Karpas-422 (cell line): ENCODE data around the gene ACCSL. TPM values are rescaled to one million over a fixed set of nuclear protein-coding genes. Genes with fewer than 3 reads are reported as not detected.

Experiments
- DNase-seq: peaks from one replicate; pipeline ENCODE4 v3.0.0-alpha.2; 2015
- H2AFZ ChIP-seq: fragments of 200-600 bp; sonication (generic); 2 replicates; pipeline ENCODE4 v1.6.1; 2014; ENCODE audit warnings: antibody characterized with exemption, low read length, mixed read lengths
- H3K27ac ChIP-seq: fragments of 200-600 bp; sonication (generic); 2 replicates; pipeline ENCODE4 v1.5.1; 2014; ENCODE audit warnings: mild to moderate bottlenecking, low read length, moderate library complexity
- H3K27me3 ChIP-seq: fragments of 200-600 bp; sonication (generic); 2 replicates; pipeline ENCODE4 v1.6.1; 2014; ENCODE audit warnings: low read length, mixed read lengths
- H3K36me3 ChIP-seq: fragments of 200-600 bp; sonication (generic); 2 replicates; pipeline ENCODE4 v1.6.1; 2014; ENCODE audit warnings: low read length, mixed read lengths; ENCODE audit not compliant: insufficient read depth
- H3K4me1 ChIP-seq: fragments of 200-600 bp; sonication (generic); 2 replicates; pipeline ENCODE4 v1.6.1; 2014; ENCODE audit warnings: mild to moderate bottlenecking, low read length, mixed read lengths
- H3K4me2 ChIP-seq: fragments of 200-600 bp; sonication (generic); 2 replicates; pipeline ENCODE4 v1.6.1; 2014; ENCODE audit warnings: low read length, low read depth, mild to moderate bottlenecking; ENCODE audit not compliant: poor library complexity, severe bottlenecking
- H3K4me3 ChIP-seq: fragments of 200-600 bp; sonication (generic); 2 replicates; pipeline ENCODE4 v1.5.1; 2014; ENCODE audit warnings: mild to moderate bottlenecking, antibody characterized with exemption, low read length, mixed read lengths
- H3K79me2 ChIP-seq: fragments of 200-600 bp; sonication (generic); 2 replicates; pipeline ENCODE4 v1.6.1; 2014; ENCODE audit warnings: mild to moderate bottlenecking, low read length, mixed read lengths
- H3K9ac ChIP-seq: fragments of 200-600 bp; sonication (generic); 2 replicates; pipeline ENCODE4 v1.6.0; 2014; ENCODE audit warnings: low read length
- H3K9me2 ChIP-seq: fragments of 200-600 bp; sonication (generic), shearing (Covaris generic); replicated peaks from 2 replicates; pipeline ENCODE4 v1.6.0; 2014; ENCODE audit warnings: mild to moderate bottlenecking, low read length, moderate library complexity; ENCODE audit not compliant: insufficient read depth
- H3K9me3 ChIP-seq: fragments of 300-700, 200-600 bp; sonication (generic); 2 replicates; pipeline ENCODE4 v1.6.1; 2014; ENCODE audit warnings: low read length, mixed read lengths
- H4K20me1 ChIP-seq: fragments of 200-600 bp; sonication (generic); 2 replicates; pipeline ENCODE4 v1.6.1; 2014; ENCODE audit warnings: mild to moderate bottlenecking, antibody characterized with exemption, low read length, low read depth; ENCODE audit not compliant: insufficient read depth
- total RNA-seq: library from RNA; depleted of rRNA; stranded (reverse); fragments of >200 nt; shearing (Covaris generic); gene quantifications from 2 replicates; pipeline ENCODE4 v1.2.3, GENCODE V29; 2014; ENCODE audit warnings: low replicate concordance

The ACCSL gene
- total RNA-seq, 1 experiment from 2014 or later = not detected

DNA sequence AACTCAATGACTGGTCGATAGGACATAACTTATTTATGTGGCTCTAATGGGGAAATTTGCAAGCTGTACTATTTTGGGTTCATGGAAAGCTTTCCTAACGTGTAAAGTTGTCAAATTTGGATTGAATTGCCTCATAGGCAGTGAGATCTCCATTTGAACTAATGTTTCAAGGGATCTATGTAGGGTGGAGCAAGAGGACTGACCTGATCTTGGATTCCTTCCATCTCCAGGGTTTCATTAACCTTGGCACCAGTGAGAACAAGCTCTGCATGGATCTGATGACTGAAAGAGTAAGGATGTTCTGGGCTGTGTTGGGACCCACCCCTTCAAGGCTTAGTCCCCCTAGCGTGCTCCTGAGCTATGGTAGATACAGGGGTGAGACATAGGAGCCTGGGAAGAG lies 2.1 kb downstream of the ACCSL start:
- Histone ChIP-seq H3K9me3 (no peaks in the 10 kb centered on the region), H4K20me1 (no peaks in the 10 kb centered on the region), H3K27me3 (no peaks in the 10 kb centered on the region), H3K79me2 (no peaks in the 10 kb centered on the region), H3K4me3 (no peak overlapping the region), H3K36me3 (no peaks in the 10 kb centered on the region), H3K27ac (no peak overlapping the region), H3K9me2 (no peaks in the 10 kb centered on the region; the same call in 1 of the 2 replicates), H3K4me1 (no peaks in the 10 kb centered on the region), H3K4me2 (no peak overlapping the region), H3K9ac (no peak overlapping the region), H2AFZ (no peak overlapping the region)
- DNase-seq = no peak

DNA sequence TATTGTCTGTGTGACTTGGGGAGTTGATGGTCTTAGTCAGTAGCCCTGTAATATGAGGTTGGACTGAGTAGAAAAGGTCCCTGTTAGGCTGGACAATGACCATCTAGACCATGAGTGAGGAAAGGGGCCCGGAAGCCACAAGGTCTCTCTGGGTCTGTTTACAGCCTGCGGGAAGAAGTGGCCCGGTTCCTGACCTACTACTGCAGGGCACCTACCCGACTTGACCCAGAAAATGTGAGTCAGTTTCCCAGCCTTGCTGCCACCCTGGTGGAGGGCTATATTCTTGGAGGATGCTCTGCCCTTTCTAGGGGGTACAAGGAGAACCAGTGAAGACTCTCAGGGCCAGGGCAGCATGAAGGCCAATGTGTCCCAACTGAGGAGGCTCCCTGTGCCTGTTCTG lies 3.4 kb downstream of the ACCSL start:
- H3K79me2 ChIP-seq = no peaks in the 10 kb centered on the region
- H3K4me2 ChIP-seq = no peak overlapping the region

DNA sequence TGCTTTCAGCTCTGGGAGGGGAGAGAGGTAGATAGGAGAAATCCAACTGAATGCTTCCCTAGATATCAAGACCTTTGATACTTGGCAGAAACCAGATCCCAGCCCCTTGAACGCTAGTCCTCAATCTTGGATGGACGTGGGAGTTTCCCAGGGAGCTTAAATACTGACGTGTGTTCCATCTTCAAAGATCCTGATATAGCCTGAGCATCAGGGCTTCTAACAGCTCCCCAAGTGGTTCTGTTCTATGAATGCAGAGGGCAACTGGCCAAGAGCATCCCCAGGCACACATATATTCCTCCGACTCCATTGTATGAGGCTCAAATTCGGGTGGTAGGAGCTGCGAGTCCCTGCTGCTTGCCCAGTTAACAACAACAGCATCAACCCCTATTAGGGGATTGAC lies 9.6 kb downstream of the ACCSL start:
- H3K79me2 ChIP-seq = no peaks in the 10 kb centered on the region
- H3K27ac ChIP-seq = no peak overlapping the region
- H3K9me3 ChIP-seq = no peaks in the 10 kb centered on the region
- H2AFZ ChIP-seq = no peak overlapping the region
- DNase-seq = no peak
- no peaks in the 10 kb centered on the region for H3K4me1 ChIP-seq
- H3K4me3 ChIP-seq = no peak overlapping the region
- H3K4me2 ChIP-seq = no peak overlapping the region
- H3K9me2 ChIP-seq = no peaks in the 10 kb centered on the region
- H3K36me3 ChIP-seq = no peaks in the 10 kb centered on the region
- no peak overlapping the region for H3K9ac ChIP-seq
- H3K27me3 ChIP-seq = no peaks in the 10 kb centered on the region
- no peaks in the 10 kb centered on the region for H4K20me1 ChIP-seq

More for the DNA sequence above, 3.4 kb downstream of the ACCSL start:
- Histone ChIP-seq H3K4me3 (no peak overlapping the region), H3K9me2 (no peaks in the 10 kb centered on the region; the same call in 1 of the 2 replicates), H3K4me1 (no peaks in the 10 kb centered on the region), H3K36me3 (no peaks in the 10 kb centered on the region), H3K27ac (no peak overlapping the region), H3K9ac (no peak overlapping the region), H2AFZ (no peak overlapping the region), H4K20me1 (no peaks in the 10 kb centered on the region), H3K27me3 (no peaks in the 10 kb centered on the region), H3K9me3 (no peaks in the 10 kb centered on the region)
- no peak for DNase-seq

DNA sequence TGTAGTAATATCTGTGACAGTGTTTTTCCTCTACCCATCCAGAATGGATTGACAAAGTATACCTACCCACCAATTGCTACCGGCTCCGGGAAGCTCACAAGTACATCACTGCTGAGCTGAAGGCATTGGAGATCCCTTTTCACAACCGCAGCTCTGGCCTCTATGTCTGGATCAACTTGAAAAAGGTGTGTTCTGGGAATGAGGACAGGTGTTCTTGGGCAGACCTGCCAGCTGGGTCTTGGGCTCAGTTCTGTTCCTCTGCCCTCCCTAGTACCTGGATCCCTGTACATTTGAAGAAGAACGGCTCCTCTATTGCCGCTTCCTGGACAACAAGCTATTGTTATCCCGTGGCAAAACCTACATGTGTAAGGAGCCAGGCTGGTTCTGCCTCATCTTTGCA lies 10.5 kb downstream of the ACCSL start:
- Histone ChIP-seq H3K9ac (no peak overlapping the region), H3K4me2 (no peak overlapping the region), H3K79me2 (no peaks in the 10 kb centered on the region), H3K4me3 (no peak overlapping the region), H3K4me1 (no peaks in the 10 kb centered on the region), H2AFZ (no peak overlapping the region), H3K9me2 (no peaks in the 10 kb centered on the region), H3K27me3 (no peaks in the 10 kb centered on the region), H3K36me3 (no peaks in the 10 kb centered on the region), H4K20me1 (no peaks in the 10 kb centered on the region), H3K9me3 (no peaks in the 10 kb centered on the region), H3K27ac (no peak overlapping the region)
- no peak for DNase-seq

DNA sequence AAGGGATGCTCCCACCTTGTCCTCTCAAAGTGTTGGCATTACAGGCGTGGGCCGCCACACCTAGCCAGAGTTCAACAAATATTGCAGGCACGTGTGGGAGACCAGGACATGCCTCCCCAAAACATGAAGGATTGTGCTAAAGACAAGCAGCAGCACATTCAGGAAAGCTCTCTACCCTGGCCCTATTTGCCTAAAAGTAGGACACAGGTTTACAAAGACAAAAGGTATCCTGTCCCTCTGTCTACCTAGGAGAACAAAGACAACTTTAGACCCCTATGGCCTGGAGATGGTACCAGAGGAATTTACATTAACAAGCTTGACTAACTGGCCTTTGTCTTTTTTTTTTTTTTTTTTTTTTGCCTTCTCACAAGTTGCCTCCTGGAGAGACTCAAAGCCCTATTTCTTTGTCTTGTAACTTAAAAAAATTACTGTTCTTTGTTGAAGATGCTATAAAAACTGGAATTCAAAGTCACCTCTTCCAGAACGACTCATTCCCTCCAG lies 17.4 kb downstream of the ACCSL start:
- Histone ChIP-seq H3K9me2 (no peaks in the 10 kb centered on the region), H3K36me3 (no peaks in the 10 kb centered on the region), H3K9ac (peak overlapping the region; percentile 93), H3K4me3 (peak overlapping the region; percentile 91), H3K79me2 (peaks cover 16% of the 10 kb centered on the region), H2AFZ (peak overlapping the region; percentile 61; the same call in 1 of the 2 replicates), H3K27ac (peak overlapping the region; percentile 24; the same call in 1 of the 2 replicates), H3K4me1 (peaks cover 27% of the 10 kb centered on the region), H3K27me3 (no peaks in the 10 kb centered on the region), H3K4me2 (peak overlapping the region; percentile 96), H3K9me3 (no peaks in the 10 kb centered on the region), H4K20me1 (no peaks in the 10 kb centered on the region)
- peak; percentile 50 for DNase-seq

DNA sequence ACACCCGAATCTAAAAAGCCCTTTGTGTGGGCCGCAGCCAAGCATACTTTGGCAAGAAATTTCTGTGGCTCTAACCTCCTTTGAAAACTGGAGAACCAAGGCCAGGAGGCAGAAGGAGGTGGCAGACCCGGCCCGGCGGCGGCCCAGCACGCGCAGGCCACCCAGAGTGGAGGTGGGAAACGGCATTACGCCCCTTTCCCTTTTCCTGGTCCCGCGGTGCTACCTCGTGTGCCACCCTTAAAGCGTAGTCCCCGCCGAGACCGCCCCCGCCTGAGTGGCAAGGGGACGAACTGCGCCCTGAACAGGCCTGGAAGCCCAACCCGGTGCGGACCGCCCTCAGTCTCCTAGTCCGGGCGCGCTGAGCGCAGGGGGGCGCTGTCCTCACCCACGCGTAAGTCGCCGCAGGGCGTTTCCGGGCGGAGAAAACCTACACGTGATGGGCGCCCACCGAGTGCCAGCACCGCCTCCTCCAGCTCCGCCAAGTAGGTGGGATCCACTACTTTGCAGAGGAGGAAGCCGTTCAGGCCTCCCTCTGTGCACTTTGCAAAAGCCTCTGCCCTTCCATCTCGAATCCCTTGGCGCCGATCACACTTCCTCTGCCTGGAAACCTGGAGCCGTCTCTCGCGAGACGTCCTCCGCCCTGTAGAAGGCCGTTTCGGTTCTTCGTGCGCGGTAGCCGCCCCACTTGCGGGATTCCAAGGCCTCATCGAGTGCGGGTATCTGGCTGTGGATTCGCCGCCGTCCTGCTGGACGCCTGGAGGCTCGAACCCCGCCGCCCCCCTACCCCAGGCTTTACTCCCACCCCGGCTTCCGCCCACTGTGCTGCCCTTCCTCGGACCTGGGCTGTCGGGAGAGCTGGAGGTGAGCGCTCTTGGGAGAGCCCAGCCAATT lies 18.3 kb downstream of the ACCSL start, which contains the start of gene ACCS:
Gene ACCS, plus strand, starts transcription at position 430 of the 891 bp plus-strand sequence. CDS start 1,358 bp downstream, outside the sequence.
- H3K9me2 ChIP-seq = no peaks in the 10 kb centered on the region
- peaks cover 16% of the 10 kb centered on the region for H3K79me2 ChIP-seq
- DNase-seq = peak; percentile 98
- H3K27ac ChIP-seq = peak within 1 kb of the TSS; percentile 79
- H4K20me1 ChIP-seq = no peaks in the 10 kb centered on the region
- peaks cover 27% of the 10 kb centered on the region for H3K4me1 ChIP-seq
- peak within 1 kb of the TSS; percentile 96 for H3K4me2 ChIP-seq
- H3K27me3 ChIP-seq = no peaks in the 10 kb centered on the region
- peak within 1 kb of the TSS; percentile 93 for H3K9ac ChIP-seq
- H2AFZ ChIP-seq = peak within 1 kb of the TSS; percentile 86
- H3K4me3 ChIP-seq = peak within 1 kb of the TSS; percentile 91
- H3K9me3 ChIP-seq = no peaks in the 10 kb centered on the region
- no peaks in the 10 kb centered on the region for H3K36me3 ChIP-seq

DNA sequence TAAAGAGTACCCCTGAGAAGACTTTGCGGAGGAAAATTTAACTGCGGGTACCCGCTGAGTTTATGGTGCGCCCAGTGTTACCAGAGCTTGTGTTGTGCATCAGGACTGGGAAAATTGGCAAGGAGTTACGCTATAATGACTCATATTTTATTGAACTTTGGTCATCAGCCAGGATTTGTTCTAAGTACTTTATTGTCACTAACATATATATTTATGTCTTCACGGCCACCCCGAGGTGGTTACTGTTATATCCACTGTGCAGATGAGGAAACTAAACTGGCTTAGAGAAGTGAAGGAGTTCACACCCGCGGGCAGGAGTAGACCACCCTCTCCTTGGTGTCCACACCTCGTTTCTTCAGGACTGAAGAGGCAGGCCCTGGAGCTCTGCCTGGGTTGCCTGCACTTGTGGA lies 19.0 kb downstream of the ACCSL start:
- peaks cover 27% of the 10 kb centered on the region for H3K4me1 ChIP-seq
- peak overlapping the region; percentile 86 for H2AFZ ChIP-seq
- H3K36me3 ChIP-seq = no peaks in the 10 kb centered on the region
- H3K9ac ChIP-seq = peak overlapping the region; percentile 93
- no peaks in the 10 kb centered on the region for H4K20me1 ChIP-seq
- H3K27me3 ChIP-seq = no peaks in the 10 kb centered on the region
- peak overlapping the region; percentile 91 for H3K4me3 ChIP-seq
- H3K27ac ChIP-seq = peak overlapping the region; percentile 79
- no peaks in the 10 kb centered on the region for H3K9me2 ChIP-seq
- peak overlapping the region; percentile 96 for H3K4me2 ChIP-seq
- peaks cover 16% of the 10 kb centered on the region for H3K79me2 ChIP-seq
- DNase-seq = peak; percentile 61
- H3K9me3 ChIP-seq = no peaks in the 10 kb centered on the region

DNA sequence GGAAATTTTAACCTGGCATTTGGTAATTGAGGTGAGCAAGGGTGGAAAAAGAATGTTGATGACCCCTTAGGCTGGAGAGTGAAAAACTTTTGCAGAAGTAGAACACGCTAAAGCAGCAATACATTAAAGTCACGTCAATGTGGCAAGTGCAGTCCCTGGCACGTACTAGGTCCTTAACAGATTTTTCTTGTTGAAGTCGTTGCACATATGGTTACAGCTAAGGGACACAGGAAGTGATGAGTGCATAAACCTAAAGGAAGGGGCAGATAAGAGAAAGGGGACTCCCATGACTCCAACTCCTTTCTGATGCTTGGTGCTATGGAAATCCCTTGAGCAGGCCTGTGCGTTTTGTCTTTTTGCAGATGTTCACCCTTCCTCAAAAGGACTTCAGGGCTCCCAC lies 19.5 kb downstream of the ACCSL start:
- peak overlapping the region; percentile 96 for H3K4me2 ChIP-seq
- H3K79me2 ChIP-seq = peaks cover 16% of the 10 kb centered on the region
- H3K9me3 ChIP-seq = no peaks in the 10 kb centered on the region
- peak overlapping the region; percentile 91 for H3K4me3 ChIP-seq
- 0 out of 2 replicates have a peak overlapping the region, but pooled peaks have one; percentile 27 for H2AFZ ChIP-seq
- no peaks in the 10 kb centered on the region for H3K36me3 ChIP-seq
- H3K4me1 ChIP-seq = peaks cover 27% of the 10 kb centered on the region
- peak; percentile 57 for DNase-seq
- H3K9me2 ChIP-seq = no peaks in the 10 kb centered on the region
- H3K9ac ChIP-seq = peak overlapping the region; percentile 93
- no peaks in the 10 kb centered on the region for H3K27me3 ChIP-seq
- no peaks in the 10 kb centered on the region for H4K20me1 ChIP-seq
- peak overlapping the region; percentile 79 for H3K27ac ChIP-seq
